K562 (cell line): ENCODE measurements around the gene PRKD1. TPM values are rescaled to one million over a fixed set of nuclear protein-coding genes. Genes with fewer than 3 reads are reported as not detected.

Source experiments
- ATAC-seq: fragments of 200-7000 bp; cut with Tn5 transposase; 3 replicates; pipeline ENCODE4 v1.9.1; 2020; ENCODE audit warnings: moderate library complexity
- BruUV-seq: library from RNA; stranded (reverse); fragments of 400-500 nt; replicated peaks from 2 replicates; lab custom pipeline; 2021; lab: Mats Ljungman, UMichigan
- CTCF ChIA-PET: fragments of 300-600 bp; formaldehyde crosslinking; extraction: SDS; loops from one replicate; lab custom pipeline; 2021; ENCODE audit warnings: low intra/inter-chr PET ratio; lab: Yijun Ruan, JAX
- POLR2A ChIA-PET: fragments of 300-600, 350-650 bp; sonication (Branson Sonifier 250); formaldehyde crosslinking; extraction: SDS; loops from one replicate; lab custom pipeline; 2021; ENCODE audit warnings: antibody characterized with exemption, inconsistent platforms; lab: Yijun Ruan, JAX
- DNase-seq, 4 experiments: peaks; one replicate each; pipeline versions ENCODE4 v3.0.0 to v3.0.0-alpha.2; 2011 to 2018; ENCODE audit warnings: low spot score in 3 of 4, mixed read lengths in 3 of 4; ENCODE audit errors: extremely low read depth in 1 of 4
- FAIRE-seq: peaks from 2 replicates; lab custom pipeline; 2011; peaks lifted over from hg19 to GRCh38; lab: Jason Lieb, UNC
- H2AFZ ChIP-seq: 2 replicates; pipeline ENCODE4 v1.6.0; 2011; ENCODE audit warnings: low read depth, low read length, control low read depth, inconsistent platforms
- H3K27ac ChIP-seq: fragments of 200-600 bp; 3 replicates; pipeline ENCODE4 v1.8.0; 2011; ENCODE audit warnings: low read depth, mild to moderate bottlenecking, control low read depth, inconsistent platforms, low read length, moderate library complexity, mixed read lengths; ENCODE audit errors: extremely low read depth
- H3K27me3 ChIP-seq, 2 experiments: fragments of 300-600 bp in 1 of 2; 2 replicates in 1 of 2; 3 replicates in 1 of 2; pipeline versions ENCODE4 v1.6.0 to v1.8.0; 2011; ENCODE audit warnings: inconsistent platforms in 2 of 2, low read length in 2 of 2, mild to moderate bottlenecking in 1 of 2, mixed read lengths in 1 of 2, moderate library complexity in 1 of 2; ENCODE audit not compliant: control insufficient read depth in 2 of 2, insufficient read depth in 2 of 2
- H3K36me3 ChIP-seq: fragments of 300-600 bp; 3 replicates; pipeline ENCODE4 v1.8.0; 2011; ENCODE audit warnings: mild to moderate bottlenecking, low read length, inconsistent platforms; ENCODE audit not compliant: control insufficient read depth, insufficient read depth
- H3K4me1 ChIP-seq, 2 experiments: fragments of 200-600 bp in 1 of 2; replicated peaks in 1 of 2; 2 replicates in 1 of 2; 3 replicates in 1 of 2; pipeline versions ENCODE4 v1.5.1 to v1.8.0; 2011; ENCODE audit warnings: inconsistent platforms in 2 of 2, low read length in 2 of 2, mild to moderate bottlenecking in 1 of 2, mixed read lengths in 1 of 2, moderate library complexity in 1 of 2; ENCODE audit not compliant: control insufficient read depth in 2 of 2, insufficient read depth in 2 of 2
- H3K4me2 ChIP-seq: 2 replicates; pipeline ENCODE4 v1.6.1; 2011; ENCODE audit warnings: low read length, control low read depth, inconsistent platforms, mixed read lengths; ENCODE audit not compliant: insufficient read depth
- H3K4me3 ChIP-seq: fragments of 200-600 bp; sonication (generic), shearing (Covaris generic); 2 replicates; pipeline ENCODE4 v1.5.1; 2016; ENCODE audit warnings: control low read depth, inconsistent platforms
- H3K79me2 ChIP-seq: fragments of 200-600 bp; 3 replicates; pipeline ENCODE4 v1.8.0; 2011; ENCODE audit warnings: low read length, inconsistent platforms; ENCODE audit not compliant: control insufficient read depth, insufficient read depth
- H3K9ac ChIP-seq, 2 experiments: 2 replicates each; pipeline versions ENCODE4 v1.6.0 to v1.6.1; 2011; ENCODE audit warnings: low read depth in 2 of 2, low read length in 2 of 2, control low read depth in 1 of 2, inconsistent platforms in 1 of 2, mild to moderate bottlenecking in 1 of 2, mixed read lengths in 1 of 2; ENCODE audit not compliant: insufficient read depth in 1 of 2
- H3K9me1 ChIP-seq: one replicate; pipeline ENCODE4 v1.6.0; 2011; ENCODE audit warnings: inconsistent platforms, mild to moderate bottlenecking, low read length, moderate library complexity; ENCODE audit not compliant: control insufficient read depth, insufficient read depth
- H3K9me3 ChIP-seq: replicated peaks from 2 replicates; pipeline ENCODE4 v1.5.1; 2011; ENCODE audit warnings: low read depth, low read length, inconsistent platforms; ENCODE audit not compliant: control insufficient read depth, insufficient read depth
- H4K20me1 ChIP-seq: replicated peaks from 2 replicates; pipeline ENCODE4 v1.6.1; 2011; ENCODE audit warnings: low read length, inconsistent platforms, mixed read lengths; ENCODE audit not compliant: control insufficient read depth, insufficient read depth
- CBX1 ChIP-seq: sonication (generic); IDR thresholded peaks from 2 replicates; pipeline ENCODE4 v1.6.1; 2016; ENCODE audit warnings: antibody characterized with exemption, low read depth, mild to moderate bottlenecking
- DIDO1 ChIP-seq: fragments of 450-650 bp; IDR thresholded peaks from 2 replicates; pipeline ENCODE4 v1.6.1; 2016; ENCODE audit warnings: low read depth, missing biosample characterization, missing genetic modification characterization
- HNRNPK ChIP-seq: fragments of 200-400 bp; formaldehyde crosslinking; IDR thresholded peaks from one replicate; pipeline ENCODE4 v1.6.1; 2018; ENCODE audit warnings: mild to moderate bottlenecking, low read depth, low read length; ENCODE audit not compliant: poor library complexity, severe bottlenecking
- MCM3 ChIP-seq: fragments of 450-650 bp; IDR thresholded peaks from 2 replicates; pipeline ENCODE4 v1.6.1; 2016
- MIER1 ChIP-seq: fragments of 450-650 bp; IDR thresholded peaks from 2 replicates; pipeline ENCODE4 v1.6.1; 2016; ENCODE audit warnings: antibody characterized with exemption, mild to moderate bottlenecking, low read depth
- MLLT1 ChIP-seq, 2 experiments: fragments of 450-650 bp; IDR thresholded peaks; 2 replicates each; pipeline ENCODE4 v1.6.1; 2016
- NFXL1 ChIP-seq: fragments of 450-650 bp; formaldehyde crosslinking; IDR thresholded peaks from 2 replicates; pipeline ENCODE4 v1.4.0; 2021; ENCODE audit warnings: mild to moderate bottlenecking
- RBM39 ChIP-seq: fragments of 200-400 bp; formaldehyde crosslinking; optimal IDR thresholded peaks from 2 replicates; pipeline ENCODE3; 2018; ENCODE audit warnings: low read depth, low read length
- TGIF2 ChIP-seq: sonication (generic); formaldehyde crosslinking; IDR thresholded peaks from 2 replicates; pipeline ENCODE4 v1.8.1; 2022; ENCODE audit warnings: mild to moderate bottlenecking, missing genetic modification reagents, moderate library complexity
- ZFP36 ChIP-seq: fragments of 150-350 bp; IDR thresholded peaks from 2 replicates; pipeline ENCODE4 v1.6.1; 2018; ENCODE audit warnings: low read length, low read depth; ENCODE audit not compliant: partially characterized antibody
- in situ Hi-C: fragments of 300-500 bp; cut with MboI; formaldehyde crosslinking; loops from 4 replicates; pipeline ENCODE4 v1.15.0; 2018; ENCODE audit warnings: inconsistent platforms, mixed read lengths
- intact Hi-C: fragments of 100-400 bp; cut with micrococcal nuclease; formaldehyde crosslinking; loops from 2 replicates; pipeline ENCODE4 v1.14.2; 2022
- polyA plus RNA-seq, 8 experiments: library from polyadenylated mRNA; depleted of rRNA in 4 of 8; stranded (reverse) in 5 of 8; unstranded in 3 of 8; fragments of >200 nt; fragmentation: Nextera tagmentation in 2 of 8; fragmentation: Illumina TruSeq in 1 of 8; extraction: Ambion mirVana in 2 of 8; extraction: Trizol in 1 of 8; gene quantifications; 2 replicates each; pipeline versions ENCODE4 v1.2.1 to v1.2.3, GENCODE V29; 2011 to 2014; ENCODE audit warnings: inconsistent platforms in 1 of 8, missing spikeins in 1 of 8
- total RNA-seq, 7 experiments: library from RNA; depleted of rRNA in 6 of 7; stranded (reverse); fragments of >200 nt in 6 of 7; fragmentation: Illumina TruSeq in 2 of 7; extraction: Trizol in 2 of 7; gene quantifications; 2 replicates each; pipeline versions ENCODE4 v1.2.1 to v1.2.3, GENCODE V29; 2011 to 2021; ENCODE audit warnings: low replicate concordance in 1 of 7
- TF ChIP-seq, protein P1 (sequence below): fragments of 450-650 bp; formaldehyde crosslinking; IDR thresholded peaks from 2 replicates; pipeline ENCODE4 v1.4.0; 2020; ENCODE audit warnings: mild to moderate bottlenecking, moderate library complexity

The PRKD1 gene
- total and polyA plus RNA-seq, 9 of the 15 experiments (the other 6 are each of a cell fraction or from before 2014, with no cell fraction given) = 0.04 to 0.25 (median 0.13) TPM; not detected in 1

- in situ Hi-C loops = no loop called here
- Histone ChIP-seq H3K27ac (no peak overlapping the region), H3K27me3 (no peaks in the 10 kb centered on the region), H3K36me3 (no peaks in the 10 kb centered on the region), H2AFZ (no peak overlapping the region), H3K79me2 (no peaks in the 10 kb centered on the region), H4K20me1 (no peaks in the 10 kb centered on the region), H3K9ac (no peak overlapping the region), H3K4me3 (no peak overlapping the region), H3K4me2 (no peak overlapping the region), H3K4me1 (no peaks in the 10 kb centered on the region), H3K9me1 (no peaks in the 10 kb centered on the region), H3K9me3 (no peaks in the 10 kb centered on the region)
- BruUV-seq = no TSS peak
- ChIA-PET POLR2A (no interaction called here), CTCF (no interaction called here)
- DNase-seq (no peak), FAIRE-seq (no peak), ATAC-seq (no peak)
- TF ChIP-seq, protein P1, sequence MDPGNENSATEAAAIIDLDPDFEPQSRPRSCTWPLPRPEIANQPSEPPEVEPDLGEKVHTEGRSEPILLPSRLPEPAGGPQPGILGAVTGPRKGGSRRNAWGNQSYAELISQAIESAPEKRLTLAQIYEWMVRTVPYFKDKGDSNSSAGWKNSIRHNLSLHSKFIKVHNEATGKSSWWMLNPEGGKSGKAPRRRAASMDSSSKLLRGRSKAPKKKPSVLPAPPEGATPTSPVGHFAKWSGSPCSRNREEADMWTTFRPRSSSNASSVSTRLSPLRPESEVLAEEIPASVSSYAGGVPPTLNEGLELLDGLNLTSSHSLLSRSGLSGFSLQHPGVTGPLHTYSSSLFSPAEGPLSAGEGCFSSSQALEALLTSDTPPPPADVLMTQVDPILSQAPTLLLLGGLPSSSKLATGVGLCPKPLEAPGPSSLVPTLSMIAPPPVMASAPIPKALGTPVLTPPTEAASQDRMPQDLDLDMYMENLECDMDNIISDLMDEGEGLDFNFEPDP (CRISPR knock-in tag) = no peak
- TF ChIP-seq MLLT1 (IDR thresholded peaks at IDR 0.05) (no peak), CBX1 (no peak), DIDO1 (tag) (no peak), HNRNPK (no peak), ZFP36 (no peak), MIER1 (no peak), TGIF2 (CRISPR knock-in tag) (no peak), MCM3 (no peak), NFXL1 (CRISPR knock-in tag) (no peak), RBM39 (no peak)
- intact Hi-C loops = no loop called here
Measured at GRCh38 chr14:29822430-29822709, 105.3 kb downstream of the PRKD1 start.
